ENCODE measurements around the gene PLXNA2. TPM values are rescaled to one million over a fixed set of nuclear protein-coding genes. Genes with fewer than 3 reads are reported as not detected.

Gene PLXNA2
- total RNA-seq, 1 experiment from 2014 or later = 0.89 TPM

- H3K4me2 ChIP-seq (ENCODE audit: low read length) = no peak overlapping the region
- peaks cover 0 to 12% of the 10 kb centered on the region in 2 experiments; a peak in 2 of 4 replicates for H3K4me1 ChIP-seq (ENCODE audit: control insufficient read depth in 1 of 2, insufficient read depth in 2 of 2, low read length in 2 of 2)
- no TSS peak for BruUV-seq (replicated peaks)
- CTCF ChIA-PET = no interaction called here
- no peak for ATAC-seq
- H4K20me1 ChIP-seq (ENCODE audit: insufficient read depth) = no peaks in the 10 kb centered on the region
- no peaks in the 10 kb centered on the region for H3K36me3 ChIP-seq (ENCODE audit: control insufficient read depth in 1 of 2, insufficient read depth in 2 of 2, low read length in 2 of 2)
- no peaks in the 10 kb centered on the region for H3K79me2 ChIP-seq (ENCODE audit: insufficient read depth, low read length)
- peaks cover 4% of the 10 kb centered on the region for H3K27me3 ChIP-seq (ENCODE audit: insufficient read depth, low read length)
- H2AFZ ChIP-seq (ENCODE audit: low read depth, low read length, poor library complexity, severe bottlenecking) = no peak overlapping the region
- H3K9me3 ChIP-seq (ENCODE audit: control insufficient read depth in 1 of 2, insufficient read depth in 1 of 2, low read depth in 1 of 2, low read length in 2 of 2) = no peaks in the 10 kb centered on the region
- no peak overlapping the region for H3K4me3 ChIP-seq (replicated peaks in 1 of 2; ENCODE audit: low read depth in 1 of 2, low read length in 2 of 2)
- RAD21 ChIA-PET (ENCODE audit: low non-redundant PET in 1 of 2, low total read pairs in 2 of 2, uncharacterized antibody in 2 of 2, unreplicated experiment in 2 of 2) = no interaction called here
- intact Hi-C loops (cut with micrococcal nuclease) = no loop called here
- H3K27ac ChIP-seq (ENCODE audit: low read depth, low read length) = no peak overlapping the region
- POLR2A ChIA-PET = no interaction called here
- DNase-seq (ENCODE audit: low read depth, low spot score) = no peak
- no peaks in the 10 kb centered on the region for H3K9me2 ChIP-seq (ENCODE audit: insufficient read depth)
- TF ChIP-seq MAX (IDR thresholded peaks at IDR 0.05) = no peak
- no peak for TF ChIP-seq SIN3A (IDR thresholded peaks at IDR 0.05; ENCODE audit: low read depth)
- TF ChIP-seq, protein P1, sequence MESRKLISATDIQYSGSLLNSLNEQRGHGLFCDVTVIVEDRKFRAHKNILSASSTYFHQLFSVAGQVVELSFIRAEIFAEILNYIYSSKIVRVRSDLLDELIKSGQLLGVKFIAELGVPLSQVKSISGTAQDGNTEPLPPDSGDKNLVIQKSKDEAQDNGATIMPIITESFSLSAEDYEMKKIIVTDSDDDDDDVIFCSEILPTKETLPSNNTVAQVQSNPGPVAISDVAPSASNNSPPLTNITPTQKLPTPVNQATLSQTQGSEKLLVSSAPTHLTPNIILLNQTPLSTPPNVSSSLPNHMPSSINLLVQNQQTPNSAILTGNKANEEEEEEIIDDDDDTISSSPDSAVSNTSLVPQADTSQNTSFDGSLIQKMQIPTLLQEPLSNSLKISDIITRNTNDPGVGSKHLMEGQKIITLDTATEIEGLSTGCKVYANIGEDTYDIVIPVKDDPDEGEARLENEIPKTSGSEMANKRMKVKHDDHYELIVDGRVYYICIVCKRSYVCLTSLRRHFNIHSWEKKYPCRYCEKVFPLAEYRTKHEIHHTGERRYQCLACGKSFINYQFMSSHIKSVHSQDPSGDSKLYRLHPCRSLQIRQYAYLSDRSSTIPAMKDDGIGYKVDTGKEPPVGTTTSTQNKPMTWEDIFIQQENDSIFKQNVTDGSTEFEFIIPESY (IDR thresholded peaks at IDR 0.05; ENCODE audit: extremely low read depth, insufficient replicate concordance, low read length) = no peak
- no peak for TF ChIP-seq TCF7L2 (IDR thresholded peaks at IDR 0.05; ENCODE audit: borderline replicate concordance, extremely low read depth, insufficient read depth, insufficient read length)
- no peak for TF ChIP-seq ELF1 (IDR thresholded peaks at IDR 0.05; ENCODE audit: borderline replicate concordance, low read depth)
- no peak for TF ChIP-seq CTCF (IDR thresholded peaks at IDR 0.05 in 2 of 3, conservative IDR thresholded peaks at IDR 0.05 in 1 of 3; ENCODE audit: borderline replicate concordance in 1 of 3, insufficient read depth in 1 of 3, low read depth in 2 of 3, low read length in 2 of 3)
- TF ChIP-seq ZNF274 (IDR thresholded peaks at IDR 0.05; ENCODE audit: low read depth, low read length) = no peak
- no peak for TF ChIP-seq ZFX (IDR thresholded peaks at IDR 0.05)
- TF ChIP-seq POLR2AphosphoS5 (IDR thresholded peaks at IDR 0.05; ENCODE audit: low read depth, low read length) = no peak
- TF ChIP-seq JUND (IDR thresholded peaks at IDR 0.05) = no peak
- TF ChIP-seq SRF (IDR thresholded peaks at IDR 0.05; ENCODE audit: low read depth) = no peak
- no peak for TF ChIP-seq EZH2 (IDR thresholded peaks at IDR 0.05)
- no peak for TF ChIP-seq CEBPB (IDR thresholded peaks at IDR 0.05; ENCODE audit: low read depth)
- no peak for TF ChIP-seq EZH2phosphoT487 (IDR thresholded peaks at IDR 0.05; ENCODE audit: borderline replicate concordance)
- TF ChIP-seq EGR1 (IDR thresholded peaks at IDR 0.05; ENCODE audit: low read depth) = no peak
- H3K9ac ChIP-seq (ENCODE audit: low read length) = no peak overlapping the region
Measured at GRCh38 chr1:208223136-208223535, 21.0 kb downstream of the PLXNA2 start.

All from HCT116 (cell line).